HCT116 (cell line): ENCODE data around the gene ALLC.
"Not testable (repeated sequence)": the region's sequence is repeated elsewhere in the genome, so short reads cannot be mapped to it uniquely, and the experiment has no call there.

Experiments used
- CTCF ChIP-seq, 3 experiments: fragments of 200-600 bp in 1 of 3; sonication (generic) in 1 of 3; IDR thresholded peaks in 2 of 3; conservative IDR thresholded peaks in 1 of 3; 2 replicates each; pipeline ENCODE4 v1.5.1; 2012 to 2017; ENCODE audit warnings: low read depth in 2 of 3, low read length in 2 of 3, antibody characterized with exemption in 1 of 3, borderline replicate concordance in 1 of 3, control low read depth in 1 of 3, mild to moderate bottlenecking in 1 of 3, mixed read lengths in 1 of 3, mixed run types in 1 of 3, moderate library complexity in 1 of 3; ENCODE audit not compliant: insufficient read depth in 1 of 3
- EZH2 ChIP-seq: fragments of 200-600 bp; sonication (generic); IDR thresholded peaks from 2 replicates; pipeline ENCODE4 v1.6.1; 2017; ENCODE audit warnings: antibody characterized with exemption, mixed run types
- FOSL1 ChIP-seq: IDR thresholded peaks from 2 replicates; pipeline ENCODE4 v1.6.1; 2012; ENCODE audit warnings: low read depth
- MAX ChIP-seq: IDR thresholded peaks from 2 replicates; pipeline ENCODE4 v1.6.1; 2012
- POLR2A ChIP-seq: IDR thresholded peaks from 2 replicates; pipeline ENCODE4 v1.7.0; 2011; ENCODE audit warnings: borderline replicate concordance; ENCODE audit not compliant: insufficient read depth, insufficient read length; ENCODE audit errors: extremely low read depth
- SIN3A ChIP-seq: IDR thresholded peaks from 2 replicates; pipeline ENCODE4 v1.6.1; 2012; ENCODE audit warnings: low read depth

GRCh38 chr2:3614743-3615142 is 43.3 kb upstream of the ALLC start:
- TF ChIP-seq SIN3A; POLR2A; CTCF (IDR thresholded peaks at IDR 0.05 in 2 of 3, conservative IDR thresholded peaks at IDR 0.05 in 1 of 3; ENCODE audit: borderline replicate concordance in 1 of 3, insufficient read depth in 1 of 3, low read depth in 2 of 3, low read length in 2 of 3); EZH2; FOSL1; MAX: not testable (repeated sequence)
